ENCODE data around the gene KPTN. TPM values are rescaled to one million over a fixed set of nuclear protein-coding genes. Genes with fewer than 3 reads are reported as not detected.

KPTN gene
- total RNA-seq, 1 experiment from 2014 or later = 26.2 TPM

- DNase-seq (ENCODE audit: low spot score) = no peak
Observed at GRCh38 chr19:47469719-47470118, 14.3 kb downstream of the KPTN start.

DNA sequence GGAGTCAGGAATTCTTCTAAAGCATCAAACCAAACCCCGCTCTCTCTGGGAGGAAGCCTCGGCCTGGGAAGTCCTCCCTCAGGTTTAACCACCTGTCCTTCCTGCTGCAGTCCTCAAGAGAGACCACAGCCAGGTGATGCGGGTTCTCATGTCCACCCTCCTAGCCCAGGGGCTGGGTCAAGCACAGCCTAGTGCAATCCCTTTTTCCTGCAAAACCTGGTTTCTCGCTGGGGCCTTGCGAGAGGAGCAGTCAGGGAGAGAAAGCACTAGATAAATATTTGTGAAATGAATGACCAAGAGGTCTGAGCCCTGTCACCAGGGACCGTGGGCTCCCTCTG, 14.7 kb downstream of the KPTN start:
- DNase-seq (ENCODE audit: low spot score) = no peak

GRCh38 chr19:47467914-47468313, 16.1 kb downstream of the KPTN start:
- DNase-seq (ENCODE audit: low spot score) = no peak

DNA sequence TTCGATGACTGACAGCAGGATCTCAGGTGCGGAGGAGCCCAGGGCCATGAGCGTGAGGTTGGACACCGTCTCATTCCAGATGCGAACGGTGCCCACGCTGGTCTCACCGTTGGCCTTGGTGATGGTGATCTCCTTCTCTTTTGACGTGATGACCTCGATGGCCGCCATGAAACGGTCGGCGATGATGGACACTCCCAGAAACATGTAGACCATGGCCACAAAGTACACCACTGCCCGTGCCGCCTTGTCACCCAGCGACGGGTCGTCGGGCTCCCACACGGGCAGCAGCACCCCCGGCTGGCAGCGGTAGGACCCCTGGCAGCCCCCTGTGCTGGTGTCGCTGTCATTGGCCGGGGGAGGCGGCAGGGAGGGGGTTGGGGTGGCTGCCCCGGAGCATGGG, 18.1 kb downstream of the KPTN start:
- DNase-seq (ENCODE audit: low spot score) = no peak

DNA sequence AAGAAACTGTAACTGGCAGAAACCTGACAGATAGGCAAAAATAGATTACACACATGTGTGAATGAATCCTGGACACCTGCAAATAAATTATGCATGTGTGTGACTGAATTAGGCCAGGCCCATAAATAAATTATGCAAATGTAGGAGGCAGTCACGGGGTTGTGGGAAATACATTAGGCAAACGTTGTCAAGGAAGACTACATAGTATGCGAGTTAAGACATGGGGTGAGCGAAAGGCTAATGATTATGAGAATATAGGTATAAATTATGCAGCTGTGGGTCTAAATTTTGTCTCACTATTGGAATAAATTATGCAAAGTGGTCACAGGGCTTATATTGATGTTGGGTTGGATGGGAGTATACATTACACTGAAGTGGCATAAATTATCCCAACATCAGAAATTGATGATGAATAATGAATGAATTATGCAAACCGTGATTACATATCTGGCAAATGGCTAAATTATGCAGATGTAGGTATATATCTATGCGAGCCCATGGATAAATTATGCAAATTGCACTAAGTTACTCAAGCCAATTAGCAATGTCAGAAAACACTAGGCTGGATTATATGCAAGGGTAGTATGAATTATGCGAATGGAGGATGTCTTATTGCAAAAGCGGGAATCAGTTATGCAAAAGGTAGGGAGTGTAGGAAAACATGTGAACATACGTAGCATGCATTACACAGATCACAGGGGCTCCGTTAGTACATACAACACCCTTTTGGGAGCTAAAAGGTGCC, 19.2 kb downstream of the KPTN start:
- DNase-seq (ENCODE audit: low spot score) = no peak

- DNase-seq (ENCODE audit: low spot score) = no peak
Observed at GRCh38 chr19:47461876-47462275, 22.1 kb downstream of the KPTN start.

- DNase-seq (ENCODE audit: low spot score) = no peak
Observed at GRCh38 chr19:47459477-47459876, 24.5 kb downstream of the KPTN start.

GRCh38 chr19:47458672-47459071, 25.3 kb downstream of the KPTN start:
- DNase-seq (ENCODE audit: low spot score) = no peak

DNA sequence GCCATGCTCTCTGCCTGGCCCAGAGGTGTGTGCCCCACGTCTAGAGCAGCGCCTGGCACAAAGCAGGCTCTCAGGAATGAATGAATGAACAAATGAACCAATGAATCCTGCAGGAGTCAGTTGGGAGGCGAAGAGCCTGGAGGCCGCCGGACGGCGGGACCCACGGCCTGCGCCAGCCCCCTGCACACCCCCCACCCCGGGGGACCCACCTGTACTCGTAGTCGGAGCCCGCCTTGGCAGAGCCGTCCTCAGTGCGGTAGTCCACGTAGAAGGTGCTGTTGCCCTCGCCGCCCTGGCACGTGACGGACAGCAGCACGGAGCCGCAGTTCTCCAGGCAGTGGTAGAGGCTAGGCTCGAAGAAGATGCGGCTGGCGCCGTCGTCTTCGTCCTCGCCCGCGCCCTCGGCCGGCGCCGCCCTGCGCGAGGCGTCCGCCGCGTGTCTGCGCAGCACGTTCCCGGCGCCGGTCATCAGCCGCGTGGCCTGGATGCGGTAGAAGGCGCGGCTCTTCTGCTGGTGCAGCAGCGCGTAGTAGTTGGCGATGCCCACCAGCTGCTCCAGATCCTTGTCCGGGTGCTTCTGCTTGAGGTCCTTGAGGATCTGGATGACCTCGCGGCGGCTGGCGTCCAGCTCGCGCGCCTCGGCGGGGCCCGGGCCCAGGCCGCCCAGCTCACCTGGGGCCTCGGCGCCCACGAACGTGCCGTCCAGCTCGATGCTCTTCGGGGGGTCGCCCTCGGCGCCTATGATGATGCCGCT, 27.1 kb downstream of the KPTN start:
- DNase-seq (ENCODE audit: low spot score) = no peak

DNA sequence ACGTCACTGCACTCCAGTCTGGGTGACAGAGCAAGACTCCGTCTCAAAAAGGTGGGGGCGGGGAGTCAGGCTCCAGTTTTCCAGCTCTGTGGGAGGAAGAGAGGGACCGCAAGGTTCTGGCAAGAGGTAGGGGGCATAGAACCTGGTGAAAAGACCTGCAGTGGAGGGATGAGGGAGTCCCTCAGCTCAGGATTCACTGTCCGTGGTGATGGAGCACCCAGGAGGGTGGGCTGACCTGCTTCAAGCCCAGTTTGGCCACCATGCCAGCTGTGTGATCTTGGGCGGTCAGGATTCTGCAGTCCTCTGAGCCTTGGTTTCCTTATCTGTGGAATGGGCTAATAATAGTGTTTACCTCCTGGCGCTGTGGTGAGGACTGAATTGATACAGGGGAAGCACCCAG, 33.5 kb downstream of the KPTN start:
- DNase-seq (ENCODE audit: low spot score) = no peak

DNA sequence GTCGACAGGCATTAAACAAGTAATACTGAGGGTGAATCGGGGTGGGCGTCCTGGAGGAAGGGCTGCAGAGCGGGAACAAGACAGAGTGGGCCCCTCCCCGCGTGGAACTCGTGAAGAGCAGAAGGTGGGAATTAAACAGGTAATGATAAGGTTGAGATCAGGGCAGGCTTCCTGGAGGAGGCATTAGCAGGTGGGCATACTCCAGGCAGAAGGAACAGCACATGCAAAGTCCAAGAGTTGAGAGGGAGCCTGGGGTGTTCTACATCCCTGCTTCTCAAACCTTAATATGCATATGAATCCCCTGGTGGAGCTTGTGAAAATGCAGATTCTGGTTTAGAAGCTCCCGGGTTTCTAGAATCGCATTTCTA, 35.7 kb downstream of the KPTN start:
- DNase-seq (ENCODE audit: low spot score) = no peak

DNA sequence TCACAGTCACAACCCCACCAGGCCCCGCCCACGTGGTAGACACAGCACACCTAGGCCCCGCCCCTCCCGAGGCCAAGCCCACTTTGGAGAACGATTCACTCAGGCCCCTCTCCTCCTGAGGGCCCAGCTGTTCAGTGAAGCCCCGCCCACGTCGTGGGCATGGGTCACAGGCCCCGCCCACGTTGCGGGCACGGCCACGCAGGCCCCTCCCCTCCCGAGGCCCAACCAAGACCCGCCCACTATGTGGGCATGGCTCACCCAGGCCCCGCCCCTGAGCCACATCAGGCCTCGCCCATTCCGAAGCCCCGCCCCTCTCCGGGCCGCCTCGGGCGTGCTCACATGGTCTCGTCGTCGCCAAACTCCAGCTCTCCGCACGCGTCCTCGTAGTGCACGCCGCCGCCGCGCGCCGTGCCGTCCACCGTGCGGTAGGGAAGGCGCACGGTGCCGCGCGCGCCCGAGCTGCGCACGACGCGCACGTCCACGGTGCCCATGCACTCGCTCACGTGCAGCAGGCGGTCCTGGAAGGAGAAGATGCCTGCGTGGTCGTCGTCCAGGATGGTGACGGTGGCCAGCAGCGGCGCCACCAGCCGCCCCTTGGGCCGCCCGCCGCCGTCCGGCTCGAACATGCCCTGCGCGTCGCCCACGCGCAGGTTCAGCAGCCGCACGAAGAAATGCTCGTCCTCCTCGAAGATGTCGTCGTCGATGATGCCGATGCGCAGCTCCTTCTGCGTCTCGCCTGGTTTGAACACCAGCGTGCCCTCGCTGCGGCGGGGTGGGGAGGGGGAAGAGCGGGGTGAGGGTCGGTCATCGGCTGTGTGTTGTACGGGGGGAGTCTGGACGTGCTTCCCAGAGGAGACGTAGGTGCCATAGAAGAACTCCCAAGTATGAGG, 36.3 kb downstream of the KPTN start:
- DNase-seq (ENCODE audit: low spot score) = peak; percentile 90

GRCh38 chr19:47446534-47447469, 37.2 kb downstream of the KPTN start:
- DNase-seq (ENCODE audit: low spot score) = peak; percentile 84

DNA sequence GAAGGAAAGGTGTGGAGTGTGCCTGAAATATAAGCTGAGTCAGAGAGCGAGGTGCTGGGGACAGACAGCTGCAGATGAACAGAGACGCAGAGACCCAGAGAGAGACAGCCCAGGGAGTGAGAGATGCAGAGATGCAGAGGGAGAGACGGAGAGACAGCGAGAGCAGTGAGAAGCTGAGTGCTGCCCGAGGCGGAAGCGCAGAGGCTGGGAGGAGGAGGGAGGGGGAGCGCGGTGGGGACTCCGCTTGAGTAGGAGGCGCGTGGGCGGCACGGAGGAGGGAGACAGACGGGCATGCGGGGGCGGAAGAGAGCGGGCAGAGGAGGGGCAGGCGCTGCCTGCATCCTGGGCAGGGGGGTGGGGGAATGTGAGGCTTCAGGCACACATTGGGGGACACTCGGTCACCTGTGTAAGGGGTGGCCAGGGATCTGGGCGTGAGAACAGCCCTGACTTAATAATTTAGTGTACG, 38.0 kb downstream of the KPTN start:
- no peak for DNase-seq (ENCODE audit: low spot score)

GRCh38 chr19:47445527-47445926, 38.5 kb downstream of the KPTN start:
- no peak for DNase-seq (ENCODE audit: low spot score)

- no peak for DNase-seq (ENCODE audit: low spot score)
Observed at GRCh38 chr19:47444388-47444821, 39.6 kb downstream of the KPTN start.

GRCh38 chr19:47443331-47443730, 40.7 kb downstream of the KPTN start:
- DNase-seq (ENCODE audit: low spot score) = no peak

DNA sequence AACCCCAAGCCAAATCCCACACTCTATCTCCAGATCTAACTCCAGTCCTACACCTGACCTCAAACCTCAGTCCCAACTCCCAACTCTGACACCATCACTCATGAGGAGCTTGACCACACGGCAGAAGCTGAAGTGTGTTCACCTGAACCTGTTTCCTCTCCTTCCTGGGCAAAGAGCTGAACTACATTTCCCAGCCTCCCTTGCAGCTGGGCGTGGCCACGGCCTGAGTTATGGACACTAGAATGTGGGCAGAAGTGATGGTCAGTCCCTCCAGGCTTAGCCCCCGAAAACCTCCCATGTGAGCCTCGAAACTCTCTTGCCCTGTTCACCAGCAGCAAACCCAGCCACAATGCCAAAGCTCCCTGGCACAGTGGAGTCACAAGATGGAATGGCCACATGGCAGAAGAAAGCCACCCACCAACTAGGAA, 45.2 kb downstream of the KPTN start:
- DNase-seq (ENCODE audit: low spot score) = peak; percentile 73

GRCh38 chr19:47437500-47437899, 46.5 kb downstream of the KPTN start:
- no peak for DNase-seq (ENCODE audit: low spot score)

DNA sequence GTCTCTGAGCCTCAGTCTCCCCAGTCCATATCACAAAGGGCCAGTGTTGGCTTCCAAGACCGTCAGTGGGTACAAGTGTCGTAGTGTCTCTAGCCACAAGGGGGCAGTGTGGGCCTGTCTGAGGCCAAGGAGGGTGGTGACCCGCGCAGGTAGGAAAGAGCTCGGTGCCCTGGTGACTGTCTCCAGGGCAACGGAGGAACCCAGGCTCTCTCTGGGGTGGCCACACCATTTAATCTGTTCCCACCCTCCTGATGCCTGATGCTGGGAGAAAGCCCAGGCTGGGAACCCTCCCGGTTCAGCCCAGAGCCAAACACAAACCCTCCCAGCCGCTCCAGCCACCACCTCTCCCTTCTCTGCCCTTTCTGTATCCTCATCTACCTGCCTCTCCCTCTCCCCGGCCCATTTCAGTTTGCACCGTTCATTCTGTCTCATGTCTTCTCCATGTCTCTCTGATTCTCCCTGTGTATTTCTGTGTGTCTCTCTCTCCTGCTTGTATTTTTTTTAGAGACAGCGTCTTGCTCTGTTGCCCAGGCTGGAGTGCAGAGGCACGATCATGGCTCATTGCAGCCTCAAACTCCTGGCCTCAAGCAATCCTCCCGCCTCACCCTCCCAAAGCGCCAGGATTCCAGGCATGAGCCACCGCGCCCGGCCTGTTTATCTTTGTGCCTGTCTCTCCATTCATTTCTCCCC, 47.2 kb downstream of the KPTN start:
- peak; percentile 96 for DNase-seq (ENCODE audit: low spot score)
